ENCODE results near the gene APOBEC3B.

- TF ChIP-seq EZH2 (IDR thresholded peaks at IDR 0.05; ENCODE audit: insufficient read depth, poor library complexity, severe bottlenecking) (no peak), EZH2phosphoT487 (IDR thresholded peaks at IDR 0.05; ENCODE audit: insufficient read depth, low read depth) (no peak)
Observed at GRCh38 chr22:38974170-38974825, 7.8 kb upstream of the APOBEC3B start.

Measured in GM23248 (cell line).